IPS-15b (cell line): Measurements from ENCODE around the gene KIT.

Experiments used
- H3K27me3 ChIP-seq: one replicate; pipeline ENCODE4 v1.6.1; 2013; ENCODE audit warnings: low read length; ENCODE audit not compliant: control insufficient read depth, insufficient read depth
- H3K36me3 ChIP-seq: one replicate; pipeline ENCODE4 v1.6.1; 2013; ENCODE audit warnings: low read length; ENCODE audit not compliant: control insufficient read depth, insufficient read depth
- H3K4me1 ChIP-seq: one replicate; pipeline ENCODE4 v1.6.1; 2013; ENCODE audit warnings: mild to moderate bottlenecking, low read length; ENCODE audit not compliant: control insufficient read depth, insufficient read depth
- H3K4me3 ChIP-seq: one replicate; pipeline ENCODE4 v1.5.1; 2013; ENCODE audit warnings: low read depth, low read length
- H3K9ac ChIP-seq: one replicate; pipeline ENCODE4 v1.6.1; 2013; ENCODE audit warnings: low read depth, mild to moderate bottlenecking, low read length
- H3K9me3 ChIP-seq: one replicate; pipeline ENCODE4 v1.6.1; 2013; ENCODE audit warnings: mild to moderate bottlenecking, low read length; ENCODE audit not compliant: control insufficient read depth, insufficient read depth

The KIT gene

GRCh38 chr4:54661686-54662085, 3.9 kb downstream of the KIT start:
- Histone ChIP-seq H3K27me3 (peaks cover 30% of the 10 kb centered on the region), H3K9me3 (no peaks in the 10 kb centered on the region), H3K4me3 (no peak overlapping the region), H3K36me3 (no peaks in the 10 kb centered on the region), H3K9ac (no peak overlapping the region), H3K4me1 (peaks cover 19% of the 10 kb centered on the region)

GRCh38 chr4:54662123-54662522, 4.4 kb downstream of the KIT start:
- no peaks in the 10 kb centered on the region for H3K9me3 ChIP-seq
- H3K4me1 ChIP-seq = peaks cover 24% of the 10 kb centered on the region
- no peak overlapping the region for H3K4me3 ChIP-seq
- no peaks in the 10 kb centered on the region for H3K36me3 ChIP-seq
- peaks cover 26% of the 10 kb centered on the region for H3K27me3 ChIP-seq
- H3K9ac ChIP-seq = no peak overlapping the region

GRCh38 chr4:54662901-54663585, 5.3 kb downstream of the KIT start:
- Histone ChIP-seq H3K9me3 (no peaks in the 10 kb centered on the region), H3K36me3 (no peaks in the 10 kb centered on the region), H3K4me3 (no peak overlapping the region), H3K4me1 (peaks cover 29% of the 10 kb centered on the region), H3K27me3 (peaks cover 23% of the 10 kb centered on the region), H3K9ac (no peak overlapping the region)

- Histone ChIP-seq H3K36me3 (no peaks in the 10 kb centered on the region), H3K4me3 (no peak overlapping the region), H3K9me3 (no peaks in the 10 kb centered on the region), H3K4me1 (peaks cover 33% of the 10 kb centered on the region), H3K9ac (no peak overlapping the region), H3K27me3 (peaks cover 18% of the 10 kb centered on the region)
These were observed 6.6 kb downstream of the KIT start for GRCh38 chr4:54664400-54664799.

- no peaks in the 10 kb centered on the region for H3K9me3 ChIP-seq
- no peak overlapping the region for H3K4me3 ChIP-seq
- no peaks in the 10 kb centered on the region for H3K27me3 ChIP-seq
- H3K4me1 ChIP-seq = peaks cover 25% of the 10 kb centered on the region
- no peaks in the 10 kb centered on the region for H3K36me3 ChIP-seq
- no peak overlapping the region for H3K9ac ChIP-seq
These were observed 10.4 kb downstream of the KIT start for GRCh38 chr4:54668014-54668611.

GRCh38 chr4:54669831-54670230, 12.1 kb downstream of the KIT start:
- Histone ChIP-seq H3K9ac (no peak overlapping the region), H3K4me3 (no peak overlapping the region), H3K4me1 (peaks cover 15% of the 10 kb centered on the region), H3K36me3 (no peaks in the 10 kb centered on the region), H3K27me3 (no peaks in the 10 kb centered on the region), H3K9me3 (no peaks in the 10 kb centered on the region)

- Histone ChIP-seq H3K36me3 (no peaks in the 10 kb centered on the region), H3K4me3 (no peak overlapping the region), H3K9me3 (no peaks in the 10 kb centered on the region), H3K27me3 (no peaks in the 10 kb centered on the region), H3K9ac (peak overlapping the region; percentile 37), H3K4me1 (peaks cover 29% of the 10 kb centered on the region)
These were observed 18.1 kb downstream of the KIT start for GRCh38 chr4:54675721-54676461.

- peaks cover 29% of the 10 kb centered on the region for H3K4me1 ChIP-seq
- no peaks in the 10 kb centered on the region for H3K27me3 ChIP-seq
- no peak overlapping the region for H3K4me3 ChIP-seq
- H3K9me3 ChIP-seq = no peaks in the 10 kb centered on the region
- H3K9ac ChIP-seq = no peak overlapping the region
- no peaks in the 10 kb centered on the region for H3K36me3 ChIP-seq
These were observed 18.9 kb downstream of the KIT start for GRCh38 chr4:54676658-54677057.

GRCh38 chr4:54677416-54677815, 19.7 kb downstream of the KIT start:
- Histone ChIP-seq H3K9ac (no peak overlapping the region), H3K4me1 (peaks cover 29% of the 10 kb centered on the region), H3K27me3 (no peaks in the 10 kb centered on the region), H3K36me3 (no peaks in the 10 kb centered on the region), H3K4me3 (no peak overlapping the region), H3K9me3 (no peaks in the 10 kb centered on the region)

GRCh38 chr4:54677853-54678650, 20.3 kb downstream of the KIT start:
- Histone ChIP-seq H3K9me3 (no peaks in the 10 kb centered on the region), H3K4me3 (no peak overlapping the region), H3K36me3 (no peaks in the 10 kb centered on the region), H3K4me1 (peaks cover 29% of the 10 kb centered on the region), H3K9ac (no peak overlapping the region), H3K27me3 (no peaks in the 10 kb centered on the region)

- no peak overlapping the region for H3K4me3 ChIP-seq
- peaks cover 29% of the 10 kb centered on the region for H3K4me1 ChIP-seq
- H3K9ac ChIP-seq = no peak overlapping the region
- no peaks in the 10 kb centered on the region for H3K36me3 ChIP-seq
- no peaks in the 10 kb centered on the region for H3K27me3 ChIP-seq
- H3K9me3 ChIP-seq = no peaks in the 10 kb centered on the region
These were observed 21.1 kb downstream of the KIT start for GRCh38 chr4:54678826-54679225.
